HG03135 (cell line): ENCODE data around the gene ANKRD52.
"Not testable (repeated sequence)": the region's sequence is repeated elsewhere in the genome, so short reads cannot be mapped to it uniquely, and the experiment has no call there.

Source experiments
- ATAC-seq: cut with Tn5 transposase; IDR thresholded peaks from one replicate; pipeline ENCODE4 v1.9.1; 2021; ENCODE audit warnings: mild to moderate bottlenecking, moderate library complexity; ENCODE audit not compliant: unreplicated experiment

Gene ANKRD52

GRCh38 chr12:56258068-56258819 lies at the start of gene ANKRD52:
ANKRD52 (minus strand) TSS chr12:56258384; CDS start chr12:56258269, 115 bp downstream.
- peak; percentile 85 for ATAC-seq

- ATAC-seq, result no peak
Measured at GRCh38 chr12:56307221-56307965, 49.2 kb upstream of the ANKRD52 start.

GRCh38 chr12:56304872-56305590 lies 46.8 kb upstream of the ANKRD52 start:
- no peak for ATAC-seq

- no peak for ATAC-seq
Measured at GRCh38 chr12:56304276-56304675, 46.1 kb upstream of the ANKRD52 start.

GRCh38 chr12:56300644-56301464 lies 42.7 kb upstream of the ANKRD52 start:
- ATAC-seq, result no peak

GRCh38 chr12:56299853-56300643 lies 41.9 kb upstream of the ANKRD52 start, which contains the start of gene CS:
CS (minus strand) TSS chr12:56300330; CDS start chr12:56300201, 129 bp downstream.
- peak; percentile 95 for ATAC-seq

- peak; percentile 5 for ATAC-seq
Measured at GRCh38 chr12:56299308-56299852, 41.2 kb upstream of the ANKRD52 start.

GRCh38 chr12:56298828-56299227 lies 40.6 kb upstream of the ANKRD52 start:
- ATAC-seq, result no peak

- no peak for ATAC-seq
Measured at GRCh38 chr12:56297400-56297799, 39.2 kb upstream of the ANKRD52 start.

GRCh38 chr12:56296295-56296694 lies 38.1 kb upstream of the ANKRD52 start:
- ATAC-seq, result no peak

- no peak for ATAC-seq
Measured at GRCh38 chr12:56293795-56294194, 35.6 kb upstream of the ANKRD52 start.

- no peak for ATAC-seq
Measured at GRCh38 chr12:56288705-56289387, 30.7 kb upstream of the ANKRD52 start.

- no peak for ATAC-seq
Measured at GRCh38 chr12:56286044-56286830, 28.1 kb upstream of the ANKRD52 start.

- ATAC-seq, result not testable (repeated sequence)
Measured at GRCh38 chr12:56284263-56284662, 26.1 kb upstream of the ANKRD52 start.

GRCh38 chr12:56282579-56282978 lies 24.4 kb upstream of the ANKRD52 start:
- ATAC-seq, result no peak

GRCh38 chr12:56282030-56282429 lies 23.8 kb upstream of the ANKRD52 start:
- ATAC-seq, result no peak

- ATAC-seq, result no peak
Measured at GRCh38 chr12:56280849-56281248, 22.7 kb upstream of the ANKRD52 start.

- no peak for ATAC-seq
Measured at GRCh38 chr12:56278905-56279304, 20.7 kb upstream of the ANKRD52 start.
